Stimulated activated CD8-positive, alpha-beta memory T cell treated with anti-CD3 and anti-CD28 coated beads, Interleukin-7, amount 100 ng/mL, for 1 hour (primary cell): Measurements from ENCODE around the gene KLHL6.

Source experiments
- DNase-seq, 2 donors: peaks; one replicate each; pipeline ENCODE4 v3.0.0-alpha.2; 2020; ENCODE audit warnings: low read depth in 2 of 2

KLHL6 gene

DNA sequence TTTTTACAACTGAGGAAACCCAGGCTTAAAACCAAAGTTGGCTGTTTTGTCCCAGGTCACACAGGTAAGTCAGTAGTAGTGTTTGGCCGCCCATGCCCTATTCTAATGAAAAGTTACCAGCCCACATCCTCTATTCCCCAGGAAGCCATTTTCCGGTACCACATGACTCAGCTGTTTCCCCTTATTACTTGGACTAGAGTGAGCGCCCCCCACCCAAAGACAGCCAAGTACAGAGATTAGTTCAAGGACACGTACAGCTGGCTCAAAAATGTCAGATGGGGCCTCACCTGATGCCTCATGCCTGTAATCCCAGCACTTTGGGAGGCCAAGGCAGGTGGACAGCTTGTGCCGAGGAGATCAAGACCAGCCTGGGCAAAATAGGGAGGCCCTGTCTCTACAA lies 8.5 kb upstream of the KLHL6 start:
- no peak for DNase-seq

GRCh38 chr3:183563536-183563874 lies 8.0 kb upstream of the KLHL6 start:
- DNase-seq: no peak

GRCh38 chr3:183560607-183561006 lies 5.1 kb upstream of the KLHL6 start:
- DNase-seq: no peak

DNA sequence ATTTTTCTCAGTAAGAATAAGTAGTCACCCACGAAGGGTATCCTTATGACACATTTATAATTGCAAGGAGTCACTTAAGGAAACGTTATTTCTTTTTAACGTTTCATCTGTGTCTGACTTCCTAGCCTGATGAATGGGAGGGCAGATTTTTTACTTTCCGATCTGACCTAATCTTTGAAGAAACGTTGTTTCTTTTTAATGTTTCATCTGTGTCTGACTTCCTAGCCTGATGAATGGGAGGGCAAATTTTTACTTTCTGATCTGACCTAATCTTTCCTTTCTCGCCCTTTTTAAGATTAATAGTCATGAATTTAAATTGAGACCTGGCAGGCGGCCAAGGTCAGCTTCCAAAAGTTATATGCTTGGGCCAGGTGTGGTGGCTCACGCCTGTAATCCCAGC lies 3.0 kb upstream of the KLHL6 start:
- DNase-seq: no peak

- no peak for DNase-seq
Observed at GRCh38 chr3:183556722-183557121, 1.2 kb upstream of the KLHL6 start.

DNA sequence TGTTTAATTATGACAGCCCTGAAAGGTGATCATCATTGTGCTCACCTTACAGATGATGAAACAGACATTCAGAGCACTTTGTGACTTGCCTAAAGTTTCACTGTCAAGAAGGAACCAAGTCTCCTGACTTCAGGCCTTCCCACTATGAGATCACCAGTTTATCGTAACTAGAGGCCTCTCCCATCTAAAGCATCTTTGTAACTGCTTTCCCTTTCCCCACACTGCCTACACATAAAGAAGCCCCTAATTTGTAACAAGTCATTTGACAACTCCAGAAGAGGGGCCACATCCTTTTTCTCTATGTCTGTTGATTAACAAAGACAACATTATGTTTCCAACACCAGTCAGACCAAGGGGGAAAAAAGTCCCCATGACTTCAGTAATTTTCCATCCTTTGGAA lies 1.1 kb downstream of the KLHL6 start:
- DNase-seq: no peak

- DNase-seq: no peak
Observed at GRCh38 chr3:183553334-183554026, 2.0 kb downstream of the KLHL6 start.

- DNase-seq: no peak
Observed at GRCh38 chr3:183551930-183552329, 3.6 kb downstream of the KLHL6 start.

DNA sequence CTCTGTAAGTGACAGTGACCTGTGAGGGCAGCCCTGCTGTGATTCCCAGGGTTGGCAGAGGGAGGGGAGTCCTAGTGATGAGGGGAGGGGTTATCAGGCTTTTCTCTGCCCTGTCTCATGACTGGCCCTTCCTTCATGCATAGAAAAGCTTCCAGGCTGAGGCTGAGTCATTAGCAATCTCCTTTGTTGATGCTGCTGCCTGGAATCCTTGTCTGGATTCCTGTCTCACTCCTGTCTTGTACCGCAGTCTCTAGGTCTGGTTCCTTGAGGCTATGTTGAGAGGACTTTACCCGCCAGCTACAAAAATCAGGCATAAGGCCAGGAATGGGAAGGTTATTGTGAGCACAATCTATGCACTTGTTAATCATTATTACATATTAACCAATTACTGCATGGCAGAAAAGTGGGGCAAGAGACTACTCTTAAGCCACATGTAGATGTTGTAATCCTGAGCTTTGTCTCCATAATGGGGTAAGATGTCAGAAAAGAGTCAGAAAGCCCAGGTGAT lies 7.2 kb downstream of the KLHL6 start:
- DNase-seq: no peak

GRCh38 chr3:183546625-183547024 lies 8.9 kb downstream of the KLHL6 start:
- no peak for DNase-seq

GRCh38 chr3:183545708-183546107 lies 9.8 kb downstream of the KLHL6 start:
- DNase-seq: no peak

DNA sequence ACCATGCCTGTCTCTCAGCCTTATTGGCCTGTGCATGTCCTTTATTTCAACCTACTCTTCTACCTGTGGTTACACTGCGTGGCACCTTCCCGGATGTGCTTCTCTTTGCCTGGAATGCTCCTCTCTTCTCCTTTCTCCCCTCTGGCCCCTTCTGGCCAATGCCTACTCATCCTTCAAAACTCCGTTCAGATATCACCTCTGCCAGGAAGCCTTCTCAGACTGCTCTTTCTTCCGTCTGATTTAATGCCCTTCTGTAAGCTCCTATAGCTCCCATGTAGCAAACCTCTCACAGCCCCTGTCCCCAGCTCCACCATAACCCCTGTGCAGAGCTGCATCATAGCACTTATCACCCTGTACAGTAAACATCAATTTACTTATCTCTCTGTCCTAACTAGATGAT lies 13.2 kb downstream of the KLHL6 start:
- no peak for DNase-seq

GRCh38 chr3:183541738-183542137 lies 13.8 kb downstream of the KLHL6 start:
- DNase-seq: no peak

- DNase-seq: no peak
Observed at GRCh38 chr3:183541235-183541655, 14.3 kb downstream of the KLHL6 start.

- DNase-seq: no peak
Observed at GRCh38 chr3:183540501-183541234, 14.8 kb downstream of the KLHL6 start.

GRCh38 chr3:183539811-183540210 lies 15.7 kb downstream of the KLHL6 start:
- DNase-seq: no peak

- no peak for DNase-seq
Observed at GRCh38 chr3:183538486-183538885, 17.0 kb downstream of the KLHL6 start.

GRCh38 chr3:183537295-183537730 lies 18.2 kb downstream of the KLHL6 start:
- no peak for DNase-seq

DNA sequence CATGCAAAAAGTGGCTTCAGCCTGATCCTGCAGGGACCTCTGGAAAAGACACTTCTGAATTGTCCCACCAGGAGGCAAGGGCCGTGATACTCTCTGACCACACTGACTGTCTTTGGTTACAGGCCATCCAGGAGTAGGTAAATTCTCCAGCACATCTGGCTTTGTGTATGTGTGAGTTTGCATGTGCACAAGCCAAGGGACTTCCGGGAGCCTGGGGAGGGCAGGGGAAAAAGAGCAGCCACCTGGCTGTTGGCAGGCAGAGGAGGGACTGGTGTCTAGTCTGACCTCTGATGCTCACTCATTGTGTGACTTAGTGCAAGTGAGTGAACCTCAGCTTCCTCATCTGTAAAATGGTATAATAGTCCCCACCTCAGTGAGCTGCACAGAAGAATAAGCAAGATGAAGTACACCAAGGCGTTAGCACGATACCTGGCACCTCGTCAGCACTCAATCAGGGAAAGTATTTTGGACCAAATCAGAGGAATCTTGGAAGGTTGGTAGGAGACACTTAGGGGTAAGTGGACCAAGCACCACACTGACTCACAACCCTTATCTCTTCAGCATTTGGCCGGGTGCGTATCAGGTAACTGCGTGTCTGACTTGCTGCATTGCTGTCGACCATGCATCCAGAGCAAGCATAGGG lies 19.1 kb downstream of the KLHL6 start:
- DNase-seq: no peak

DNA sequence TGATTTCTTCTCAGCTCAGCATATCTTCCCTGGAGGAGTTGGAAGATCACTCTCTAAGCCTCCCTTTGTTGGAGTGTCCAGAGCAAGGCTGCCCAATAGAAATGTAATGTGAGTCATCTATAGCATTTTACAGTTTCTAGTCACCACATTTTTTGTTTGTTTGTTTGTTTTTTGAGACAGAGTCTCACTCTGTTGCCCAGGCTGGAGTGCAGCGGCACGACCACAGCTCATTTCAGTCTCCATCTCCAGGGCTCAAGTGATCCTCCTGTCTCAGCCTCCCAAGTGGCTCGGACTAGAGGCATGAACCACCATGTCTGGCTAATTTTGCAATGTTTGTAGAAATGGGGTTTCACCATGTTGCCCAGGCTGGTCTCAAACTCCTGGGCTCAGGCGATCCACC lies 21.3 kb downstream of the KLHL6 start:
- no peak for DNase-seq

DNA sequence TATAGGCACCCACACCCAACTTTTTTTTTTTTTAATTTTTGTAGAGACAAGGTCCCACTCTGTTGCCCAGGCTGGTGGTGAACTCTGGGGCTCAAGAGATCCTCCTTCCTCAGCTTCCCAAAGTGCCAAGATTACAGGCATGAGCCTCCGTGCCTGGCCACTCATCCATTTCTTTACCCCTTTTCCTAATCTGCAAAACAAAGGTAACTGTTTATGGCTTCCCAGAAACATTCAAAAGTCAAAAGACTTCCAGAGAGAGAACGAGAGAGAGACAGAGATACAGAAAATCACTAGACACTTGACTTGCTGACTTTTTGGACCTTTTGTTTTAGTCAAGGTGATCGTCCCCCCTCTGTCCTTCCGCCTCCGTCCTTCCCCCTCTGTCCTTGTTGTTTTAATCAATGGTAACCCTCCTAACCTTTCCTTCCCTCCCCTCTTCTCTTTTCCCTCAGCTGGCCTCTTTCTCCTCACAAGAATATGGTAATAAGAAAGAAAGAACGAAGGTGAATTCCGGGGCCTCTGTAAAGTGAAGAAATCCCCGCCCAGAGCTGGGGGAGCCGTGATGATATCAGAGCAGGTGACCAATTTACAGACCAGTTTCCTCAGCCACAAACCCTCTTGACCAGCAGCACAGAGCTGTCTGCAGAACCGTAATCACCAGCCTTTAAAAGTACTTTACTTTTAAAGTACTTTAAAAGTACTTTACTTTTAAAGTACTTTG lies 21.9 kb downstream of the KLHL6 start:
- no peak for DNase-seq
